H1 (cell line): ENCODE data around the gene CXXC5. TPM values are rescaled to one million over a fixed set of nuclear protein-coding genes. Genes with fewer than 3 reads are reported as not detected.

Source experiments
- FOSL1 ChIP-seq: IDR thresholded peaks from 2 replicates; pipeline ENCODE4 v1.6.1; 2011; ENCODE audit warnings: mild to moderate bottlenecking, low read depth, low read length, moderate library complexity; ENCODE audit not compliant: insufficient read depth
- GABPA ChIP-seq: IDR thresholded peaks from 2 replicates; pipeline ENCODE4 v1.6.1; 2011; ENCODE audit warnings: mild to moderate bottlenecking, low read length, moderate library complexity, borderline replicate concordance; ENCODE audit not compliant: insufficient read depth
- JUN ChIP-seq: IDR thresholded peaks from 2 replicates; pipeline ENCODE4 v1.6.1; 2011; ENCODE audit warnings: low read depth, mild to moderate bottlenecking, improper control_type of control experiment, low read length
- POLR2A ChIP-seq, 2 experiments: IDR thresholded peaks; 1 replicate in 1 of 2; 2 replicates in 1 of 2; pipeline ENCODE4 v1.6.1; 2011; ENCODE audit warnings: low read depth in 2 of 2, low read length in 2 of 2, mild to moderate bottlenecking in 2 of 2; ENCODE audit errors: control extremely low read depth in 1 of 2
- POLR2AphosphoS5 ChIP-seq: IDR thresholded peaks from 2 replicates; pipeline ENCODE4 v1.6.1; 2011; ENCODE audit warnings: low read depth, low read length
- TEAD4 ChIP-seq: IDR thresholded peaks from 2 replicates; pipeline ENCODE4 v1.6.1; 2012; ENCODE audit warnings: low read depth, low read length, inconsistent platforms, mixed read lengths
- polyA plus RNA-seq, 7 experiments: library from polyadenylated mRNA; depleted of rRNA in 3 of 7; stranded (reverse) in 5 of 7; unstranded in 2 of 7; fragments of >200 nt in 5 of 7; fragments of 200-250 nt in 2 of 7; gene quantifications; 1 replicate in 5 of 7; 2 replicates in 1 of 7; 4 replicates in 1 of 7; pipeline versions ENCODE4 v1.2.1 to v1.2.3, GENCODE V29; 2011 to 2013; ENCODE audit warnings: missing spikeins in 2 of 7, mixed read lengths in 2 of 7
- total RNA-seq: library from RNA; stranded (reverse); fragmentation: NEBNext Ultra II Directional; extraction: Animal tissue kit (Norgen Biotek cat#: 25700); gene quantifications from 2 replicates; pipeline ENCODE4 v1.2.1, GENCODE V29; 2021
- TF ChIP-seq, protein P1 (sequence below): fragments of 300-600 bp; sonication (generic); IDR thresholded peaks from 2 replicates; pipeline ENCODE4 v1.7.1; 2012; ENCODE audit warnings: low read length, moderate library complexity, mild to moderate bottlenecking, inconsistent platforms; ENCODE audit not compliant: insufficient replicate concordance
- TF ChIP-seq, protein P2 (sequence below), 3 experiments: IDR thresholded peaks; 1 replicate in 2 of 3; 2 replicates in 1 of 3; pipeline versions ENCODE4 v1.5.1 to v1.6.1; 2011; ENCODE audit warnings: low read length in 3 of 3, mild to moderate bottlenecking in 3 of 3, inconsistent platforms in 2 of 3, low read depth in 1 of 3, moderate library complexity in 1 of 3; ENCODE audit not compliant: insufficient read depth in 1 of 3; ENCODE audit errors: control extremely low read depth in 1 of 3

Gene CXXC5
- total and polyA plus RNA-seq, 2 of the 8 experiments (the other 6 are each of a cell fraction or from before 2014, with no cell fraction given), result 61.4 to 74.0 TPM

DNA sequence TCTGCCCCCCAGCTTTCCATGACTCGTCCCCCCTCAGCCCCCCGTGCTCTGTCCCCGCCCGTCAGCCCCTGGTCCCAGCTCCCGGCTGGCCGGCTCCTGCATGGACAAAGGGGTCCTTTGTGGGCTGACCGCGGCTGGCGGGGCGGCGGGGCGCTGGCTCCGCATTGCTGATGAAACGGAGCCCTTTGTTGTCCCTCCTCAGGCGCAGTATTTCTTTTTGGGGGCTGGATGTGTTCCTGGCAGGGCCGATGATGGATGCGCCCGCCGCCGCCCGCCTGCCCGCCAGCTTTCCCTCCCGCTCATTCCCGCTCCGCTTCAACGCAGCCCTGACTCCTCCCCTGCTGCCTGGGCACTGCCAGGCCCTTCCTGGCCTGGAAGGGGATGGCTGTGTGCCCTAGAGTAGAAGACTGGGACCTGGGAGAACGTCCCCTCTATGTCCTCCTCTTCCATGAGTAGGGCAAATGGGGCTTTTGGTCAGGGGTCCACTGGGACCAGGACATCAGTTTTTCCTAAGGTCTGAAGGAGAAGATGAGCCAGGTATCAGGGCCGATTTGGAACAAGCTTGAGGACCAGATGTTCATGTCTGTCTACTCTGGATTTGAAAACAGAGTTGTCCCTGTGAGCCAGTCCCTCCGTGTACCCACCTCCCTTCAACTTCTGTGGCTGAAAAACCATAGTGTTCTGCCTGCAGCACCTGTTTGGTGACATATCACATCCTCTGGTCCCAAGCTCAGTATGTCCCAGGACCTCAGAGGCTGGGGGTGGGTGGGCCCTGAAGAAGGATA is 29.0 kb downstream of the CXXC5 start (continued):
- TF ChIP-seq, protein P1, sequence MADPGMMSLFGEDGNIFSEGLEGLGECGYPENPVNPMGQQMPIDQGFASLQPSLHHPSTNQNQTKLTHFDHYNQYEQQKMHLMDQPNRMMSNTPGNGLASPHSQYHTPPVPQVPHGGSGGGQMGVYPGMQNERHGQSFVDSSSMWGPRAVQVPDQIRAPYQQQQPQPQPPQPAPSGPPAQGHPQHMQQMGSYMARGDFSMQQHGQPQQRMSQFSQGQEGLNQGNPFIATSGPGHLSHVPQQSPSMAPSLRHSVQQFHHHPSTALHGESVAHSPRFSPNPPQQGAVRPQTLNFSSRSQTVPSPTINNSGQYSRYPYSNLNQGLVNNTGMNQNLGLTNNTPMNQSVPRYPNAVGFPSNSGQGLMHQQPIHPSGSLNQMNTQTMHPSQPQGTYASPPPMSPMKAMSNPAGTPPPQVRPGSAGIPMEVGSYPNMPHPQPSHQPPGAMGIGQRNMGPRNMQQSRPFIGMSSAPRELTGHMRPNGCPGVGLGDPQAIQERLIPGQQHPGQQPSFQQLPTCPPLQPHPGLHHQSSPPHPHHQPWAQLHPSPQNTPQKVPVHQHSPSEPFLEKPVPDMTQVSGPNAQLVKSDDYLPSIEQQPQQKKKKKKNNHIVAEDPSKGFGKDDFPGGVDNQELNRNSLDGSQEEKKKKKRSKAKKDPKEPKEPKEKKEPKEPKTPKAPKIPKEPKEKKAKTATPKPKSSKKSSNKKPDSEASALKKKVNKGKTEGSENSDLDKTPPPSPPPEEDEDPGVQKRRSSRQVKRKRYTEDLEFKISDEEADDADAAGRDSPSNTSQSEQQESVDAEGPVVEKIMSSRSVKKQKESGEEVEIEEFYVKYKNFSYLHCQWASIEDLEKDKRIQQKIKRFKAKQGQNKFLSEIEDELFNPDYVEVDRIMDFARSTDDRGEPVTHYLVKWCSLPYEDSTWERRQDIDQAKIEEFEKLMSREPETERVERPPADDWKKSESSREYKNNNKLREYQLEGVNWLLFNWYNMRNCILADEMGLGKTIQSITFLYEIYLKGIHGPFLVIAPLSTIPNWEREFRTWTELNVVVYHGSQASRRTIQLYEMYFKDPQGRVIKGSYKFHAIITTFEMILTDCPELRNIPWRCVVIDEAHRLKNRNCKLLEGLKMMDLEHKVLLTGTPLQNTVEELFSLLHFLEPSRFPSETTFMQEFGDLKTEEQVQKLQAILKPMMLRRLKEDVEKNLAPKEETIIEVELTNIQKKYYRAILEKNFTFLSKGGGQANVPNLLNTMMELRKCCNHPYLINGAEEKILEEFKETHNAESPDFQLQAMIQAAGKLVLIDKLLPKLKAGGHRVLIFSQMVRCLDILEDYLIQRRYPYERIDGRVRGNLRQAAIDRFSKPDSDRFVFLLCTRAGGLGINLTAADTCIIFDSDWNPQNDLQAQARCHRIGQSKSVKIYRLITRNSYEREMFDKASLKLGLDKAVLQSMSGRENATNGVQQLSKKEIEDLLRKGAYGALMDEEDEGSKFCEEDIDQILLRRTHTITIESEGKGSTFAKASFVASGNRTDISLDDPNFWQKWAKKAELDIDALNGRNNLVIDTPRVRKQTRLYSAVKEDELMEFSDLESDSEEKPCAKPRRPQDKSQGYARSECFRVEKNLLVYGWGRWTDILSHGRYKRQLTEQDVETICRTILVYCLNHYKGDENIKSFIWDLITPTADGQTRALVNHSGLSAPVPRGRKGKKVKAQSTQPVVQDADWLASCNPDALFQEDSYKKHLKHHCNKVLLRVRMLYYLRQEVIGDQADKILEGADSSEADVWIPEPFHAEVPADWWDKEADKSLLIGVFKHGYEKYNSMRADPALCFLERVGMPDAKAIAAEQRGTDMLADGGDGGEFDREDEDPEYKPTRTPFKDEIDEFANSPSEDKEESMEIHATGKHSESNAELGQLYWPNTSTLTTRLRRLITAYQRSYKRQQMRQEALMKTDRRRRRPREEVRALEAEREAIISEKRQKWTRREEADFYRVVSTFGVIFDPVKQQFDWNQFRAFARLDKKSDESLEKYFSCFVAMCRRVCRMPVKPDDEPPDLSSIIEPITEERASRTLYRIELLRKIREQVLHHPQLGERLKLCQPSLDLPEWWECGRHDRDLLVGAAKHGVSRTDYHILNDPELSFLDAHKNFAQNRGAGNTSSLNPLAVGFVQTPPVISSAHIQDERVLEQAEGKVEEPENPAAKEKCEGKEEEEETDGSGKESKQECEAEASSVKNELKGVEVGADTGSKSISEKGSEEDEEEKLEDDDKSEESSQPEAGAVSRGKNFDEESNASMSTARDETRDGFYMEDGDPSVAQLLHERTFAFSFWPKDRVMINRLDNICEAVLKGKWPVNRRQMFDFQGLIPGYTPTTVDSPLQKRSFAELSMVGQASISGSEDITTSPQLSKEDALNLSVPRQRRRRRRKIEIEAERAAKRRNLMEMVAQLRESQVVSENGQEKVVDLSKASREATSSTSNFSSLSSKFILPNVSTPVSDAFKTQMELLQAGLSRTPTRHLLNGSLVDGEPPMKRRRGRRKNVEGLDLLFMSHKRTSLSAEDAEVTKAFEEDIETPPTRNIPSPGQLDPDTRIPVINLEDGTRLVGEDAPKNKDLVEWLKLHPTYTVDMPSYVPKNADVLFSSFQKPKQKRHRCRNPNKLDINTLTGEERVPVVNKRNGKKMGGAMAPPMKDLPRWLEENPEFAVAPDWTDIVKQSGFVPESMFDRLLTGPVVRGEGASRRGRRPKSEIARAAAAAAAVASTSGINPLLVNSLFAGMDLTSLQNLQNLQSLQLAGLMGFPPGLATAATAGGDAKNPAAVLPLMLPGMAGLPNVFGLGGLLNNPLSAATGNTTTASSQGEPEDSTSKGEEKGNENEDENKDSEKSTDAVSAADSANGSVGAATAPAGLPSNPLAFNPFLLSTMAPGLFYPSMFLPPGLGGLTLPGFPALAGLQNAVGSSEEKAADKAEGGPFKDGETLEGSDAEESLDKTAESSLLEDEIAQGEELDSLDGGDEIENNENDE, result no peak
- TF ChIP-seq TEAD4 (no peak), POLR2AphosphoS5 (no peak), JUN (no peak), FOSL1 (no peak), POLR2A (IDR thresholded peaks at IDR 0.05; ENCODE audit: control extremely low read depth in 1 of 2, low read depth in 2 of 2, low read length in 2 of 2) (no peak), GABPA (no peak)
- TF ChIP-seq, protein P2, sequence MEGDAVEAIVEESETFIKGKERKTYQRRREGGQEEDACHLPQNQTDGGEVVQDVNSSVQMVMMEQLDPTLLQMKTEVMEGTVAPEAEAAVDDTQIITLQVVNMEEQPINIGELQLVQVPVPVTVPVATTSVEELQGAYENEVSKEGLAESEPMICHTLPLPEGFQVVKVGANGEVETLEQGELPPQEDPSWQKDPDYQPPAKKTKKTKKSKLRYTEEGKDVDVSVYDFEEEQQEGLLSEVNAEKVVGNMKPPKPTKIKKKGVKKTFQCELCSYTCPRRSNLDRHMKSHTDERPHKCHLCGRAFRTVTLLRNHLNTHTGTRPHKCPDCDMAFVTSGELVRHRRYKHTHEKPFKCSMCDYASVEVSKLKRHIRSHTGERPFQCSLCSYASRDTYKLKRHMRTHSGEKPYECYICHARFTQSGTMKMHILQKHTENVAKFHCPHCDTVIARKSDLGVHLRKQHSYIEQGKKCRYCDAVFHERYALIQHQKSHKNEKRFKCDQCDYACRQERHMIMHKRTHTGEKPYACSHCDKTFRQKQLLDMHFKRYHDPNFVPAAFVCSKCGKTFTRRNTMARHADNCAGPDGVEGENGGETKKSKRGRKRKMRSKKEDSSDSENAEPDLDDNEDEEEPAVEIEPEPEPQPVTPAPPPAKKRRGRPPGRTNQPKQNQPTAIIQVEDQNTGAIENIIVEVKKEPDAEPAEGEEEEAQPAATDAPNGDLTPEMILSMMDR (IDR thresholded peaks at IDR 0.05; ENCODE audit: control extremely low read depth in 1 of 3, insufficient read depth in 1 of 3, low read depth in 1 of 3, low read length in 3 of 3), result no peak
